ENCODE data around the gene RMND5B.

DNA sequence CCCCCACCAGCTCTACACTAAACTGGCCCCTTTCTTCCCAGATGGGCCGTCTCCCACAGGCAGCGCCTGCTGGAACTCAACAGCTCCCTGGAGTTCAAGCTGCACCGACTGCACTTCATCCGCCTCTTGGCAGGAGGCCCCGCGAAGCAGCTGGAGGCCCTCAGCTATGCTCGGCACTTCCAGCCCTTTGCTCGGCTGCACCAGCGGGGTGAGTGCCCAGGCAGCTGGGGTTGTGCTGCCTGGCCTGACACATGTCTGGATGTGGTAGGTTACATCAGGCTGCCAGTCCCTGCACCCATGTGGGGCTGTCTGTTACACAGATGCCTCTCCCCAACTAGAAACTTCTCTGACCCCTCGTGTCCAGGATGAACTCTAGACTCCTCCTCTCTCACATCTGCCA lies 13.1 kb downstream of the RMND5B start:
- TF ChIP-seq, protein P1, sequence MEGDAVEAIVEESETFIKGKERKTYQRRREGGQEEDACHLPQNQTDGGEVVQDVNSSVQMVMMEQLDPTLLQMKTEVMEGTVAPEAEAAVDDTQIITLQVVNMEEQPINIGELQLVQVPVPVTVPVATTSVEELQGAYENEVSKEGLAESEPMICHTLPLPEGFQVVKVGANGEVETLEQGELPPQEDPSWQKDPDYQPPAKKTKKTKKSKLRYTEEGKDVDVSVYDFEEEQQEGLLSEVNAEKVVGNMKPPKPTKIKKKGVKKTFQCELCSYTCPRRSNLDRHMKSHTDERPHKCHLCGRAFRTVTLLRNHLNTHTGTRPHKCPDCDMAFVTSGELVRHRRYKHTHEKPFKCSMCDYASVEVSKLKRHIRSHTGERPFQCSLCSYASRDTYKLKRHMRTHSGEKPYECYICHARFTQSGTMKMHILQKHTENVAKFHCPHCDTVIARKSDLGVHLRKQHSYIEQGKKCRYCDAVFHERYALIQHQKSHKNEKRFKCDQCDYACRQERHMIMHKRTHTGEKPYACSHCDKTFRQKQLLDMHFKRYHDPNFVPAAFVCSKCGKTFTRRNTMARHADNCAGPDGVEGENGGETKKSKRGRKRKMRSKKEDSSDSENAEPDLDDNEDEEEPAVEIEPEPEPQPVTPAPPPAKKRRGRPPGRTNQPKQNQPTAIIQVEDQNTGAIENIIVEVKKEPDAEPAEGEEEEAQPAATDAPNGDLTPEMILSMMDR (IDR thresholded peaks at IDR 0.05; ENCODE audit: low read depth, low read length, missing input control): no peak
- TF ChIP-seq EGR1 (IDR thresholded peaks at IDR 0.05; ENCODE audit: low read depth in 2 of 2): no peak
- TF ChIP-seq RXRA (IDR thresholded peaks at IDR 0.05): no peak

All from liver (tissue), 3 donors.